ENCODE measurements around the gene RNF150.
"Not testable (repeated sequence)": the region's sequence is repeated elsewhere in the genome, so short reads cannot be mapped to it uniquely, and the experiment has no call there.

The RNF150 gene

GRCh38 chr4:141174457-141174856 lies 41.2 kb upstream of the RNF150 start:
- DNase-seq (ENCODE audit: low read depth in 1 of 2, low spot score in 1 of 2): no peak
- no peak for TF ChIP-seq GABPA (IDR thresholded peaks at IDR 0.05; ENCODE audit: low read depth)
- no peak for TF ChIP-seq SPI1 (IDR thresholded peaks at IDR 0.05; ENCODE audit: borderline replicate concordance, low read depth)
- TF ChIP-seq CTCF (IDR thresholded peaks at IDR 0.05; ENCODE audit: insufficient read depth, low read length): no peak
- TF ChIP-seq POLR2AphosphoS5 (IDR thresholded peaks at IDR 0.05; ENCODE audit: low read depth): no peak
- no peak for TF ChIP-seq REST (IDR thresholded peaks at IDR 0.05; ENCODE audit: insufficient replicate concordance, low read depth)
- Histone ChIP-seq H3K27me3 (ENCODE audit: insufficient read depth, poor library complexity, severe bottlenecking) (no peaks in the 10 kb centered on the region), H3K4me3 (replicated peaks; ENCODE audit: insufficient read depth, low read length) (no peak overlapping the region), H3K27ac (replicated peaks) (no peak overlapping the region)

GRCh38 chr4:141170671-141171070 lies 37.4 kb upstream of the RNF150 start:
- TF ChIP-seq SPI1 (IDR thresholded peaks at IDR 0.05; ENCODE audit: borderline replicate concordance, low read depth): no peak
- no peak for TF ChIP-seq GABPA (IDR thresholded peaks at IDR 0.05; ENCODE audit: low read depth)
- TF ChIP-seq POLR2AphosphoS5 (IDR thresholded peaks at IDR 0.05; ENCODE audit: low read depth): no peak
- TF ChIP-seq REST (IDR thresholded peaks at IDR 0.05; ENCODE audit: insufficient replicate concordance, low read depth): no peak
- no peak for TF ChIP-seq CTCF (IDR thresholded peaks at IDR 0.05; ENCODE audit: insufficient read depth, low read length)

GRCh38 chr4:141169391-141169790 lies 36.1 kb upstream of the RNF150 start:
- DNase-seq (ENCODE audit: low read depth in 1 of 2, low spot score in 1 of 2): no peak
- Histone ChIP-seq H3K27ac (replicated peaks) (no peak overlapping the region), H3K4me3 (replicated peaks; ENCODE audit: insufficient read depth, low read length) (no peak overlapping the region), H3K27me3 (ENCODE audit: insufficient read depth, poor library complexity, severe bottlenecking) (no peaks in the 10 kb centered on the region)
- TF ChIP-seq SPI1 (IDR thresholded peaks at IDR 0.05; ENCODE audit: borderline replicate concordance, low read depth) (no peak), GABPA (IDR thresholded peaks at IDR 0.05; ENCODE audit: low read depth) (no peak), CTCF (IDR thresholded peaks at IDR 0.05; ENCODE audit: insufficient read depth, low read length) (no peak), REST (IDR thresholded peaks at IDR 0.05; ENCODE audit: insufficient replicate concordance, low read depth) (no peak), POLR2AphosphoS5 (IDR thresholded peaks at IDR 0.05; ENCODE audit: low read depth) (no peak)

More at GRCh38 chr4:141170671-141171070, 37.4 kb upstream of the RNF150 start:
- no peaks in the 10 kb centered on the region for H3K27me3 ChIP-seq (ENCODE audit: insufficient read depth, poor library complexity, severe bottlenecking)
- DNase-seq (ENCODE audit: low read depth in 1 of 2, low spot score in 1 of 2): no peak
- H3K27ac ChIP-seq (replicated peaks): no peak overlapping the region
- H3K4me3 ChIP-seq (replicated peaks; ENCODE audit: insufficient read depth, low read length): no peak overlapping the region

GRCh38 chr4:141165001-141165400 lies 31.7 kb upstream of the RNF150 start:
- H3K27ac ChIP-seq (replicated peaks); H3K27me3 ChIP-seq (ENCODE audit: insufficient read depth, poor library complexity, severe bottlenecking); H3K4me3 ChIP-seq (replicated peaks; ENCODE audit: insufficient read depth, low read length); DNase-seq (ENCODE audit: low read depth in 1 of 2, low spot score in 1 of 2): not testable (repeated sequence)
